Anterior cingulate cortex (tissue), 58 donors: ENCODE data around the gene CTBP1.

Experiments used
- DNase-seq, 58 donors: peaks; one replicate each; lab custom pipeline; 2025; lab: John Stamatoyannopoulos, UW

Gene CTBP1

GRCh38 chr4:1180663-1181062 is 68.3 kb downstream of the CTBP1 start:
- DNase-seq = no peak

- no peak for DNase-seq
Measured at GRCh38 chr4:1179976-1180375, 69.0 kb downstream of the CTBP1 start.

- DNase-seq = no peak
Measured at GRCh38 chr4:1179089-1179441, 69.9 kb downstream of the CTBP1 start.

DNA sequence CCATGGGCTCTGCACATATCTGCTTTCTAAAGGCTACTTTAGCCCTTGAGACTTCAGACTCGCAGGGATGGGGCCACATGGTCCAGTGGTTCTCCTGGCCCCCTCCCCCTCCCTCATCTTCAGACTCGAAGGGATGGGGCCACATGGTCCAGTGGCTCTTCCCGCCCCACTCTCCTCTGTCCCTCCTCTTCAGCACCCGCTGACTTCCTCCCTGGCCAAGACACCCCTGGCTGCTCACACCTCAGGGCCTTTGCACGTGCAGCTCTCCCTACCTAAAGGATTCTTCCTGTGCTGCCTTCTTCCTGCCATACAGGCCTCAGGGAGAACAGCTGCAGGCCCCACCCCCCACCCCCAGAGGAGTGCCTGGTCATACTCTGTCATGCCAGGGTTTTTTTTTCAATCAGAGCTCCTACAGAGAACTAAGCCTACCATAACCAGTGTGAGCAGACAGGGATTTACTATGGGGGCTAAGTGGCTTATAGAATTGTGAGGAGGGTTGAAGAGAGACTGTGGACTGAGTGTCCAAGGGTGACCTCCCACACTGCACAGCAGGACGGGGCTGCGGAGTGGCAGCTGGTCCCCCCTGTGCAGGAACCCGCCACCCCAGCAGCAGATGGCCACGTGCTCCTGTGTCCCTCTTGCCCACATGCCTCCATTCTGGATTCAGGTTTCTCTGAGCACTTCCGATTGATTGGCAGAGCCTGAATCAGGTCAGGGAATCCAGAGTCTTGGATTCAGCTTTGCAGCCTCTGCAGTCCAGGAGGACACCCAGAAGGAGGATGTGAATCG is 70.4 kb downstream of the CTBP1 start:
- DNase-seq = no peak

GRCh38 chr4:1177274-1178141 is 71.4 kb downstream of the CTBP1 start:
- peak in 7 of 58 donors; percentile 19 to 52 (median 43) for DNase-seq

- no peak for DNase-seq
Measured at GRCh38 chr4:1176398-1177273, 72.3 kb downstream of the CTBP1 start.

GRCh38 chr4:1175635-1176229 is 73.2 kb downstream of the CTBP1 start:
- DNase-seq = no peak

- DNase-seq = peak in 1 of 58 donors; percentile 18
Measured at GRCh38 chr4:1174941-1175634, 73.8 kb downstream of the CTBP1 start.

DNA sequence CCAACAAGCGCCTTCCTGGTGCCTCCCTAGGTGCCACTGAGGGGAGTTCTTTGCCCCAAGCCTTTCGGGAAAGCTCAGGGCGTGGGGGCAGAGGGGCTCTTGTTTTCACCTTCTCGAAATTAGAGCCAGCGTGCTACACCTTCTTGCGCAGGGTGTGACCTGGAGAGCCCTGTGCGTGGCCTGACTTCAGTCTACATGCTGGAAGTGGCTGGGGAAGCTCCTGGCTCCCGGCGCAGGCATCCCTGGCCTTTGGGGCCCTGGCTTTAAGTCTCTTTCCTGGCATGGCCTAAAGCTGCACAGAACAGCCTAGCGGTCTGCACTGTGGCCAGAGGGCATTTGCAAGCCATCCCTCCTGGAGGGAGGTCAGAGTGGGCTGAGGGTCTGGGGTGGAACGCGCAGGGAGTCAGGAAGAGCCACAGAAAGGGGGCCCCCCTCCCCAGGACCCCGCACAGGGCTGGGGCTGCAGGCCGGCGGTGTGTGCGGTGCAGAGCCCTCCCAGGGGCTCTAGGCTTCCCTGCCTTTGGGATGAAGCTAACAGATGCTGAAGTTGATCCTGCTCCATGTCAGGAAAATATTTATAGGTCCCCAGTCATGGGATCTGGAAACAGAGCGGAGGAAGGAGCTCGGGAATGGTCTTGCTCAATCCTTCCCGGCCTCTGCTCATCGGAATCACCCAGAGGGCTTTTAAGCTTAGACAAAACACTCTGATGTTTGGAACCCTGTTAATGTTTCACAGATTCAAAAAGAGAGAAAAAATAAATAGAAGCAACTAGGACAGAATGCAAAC is 75.8 kb downstream of the CTBP1 start:
- no peak for DNase-seq

GRCh38 chr4:1172228-1172851 is 76.6 kb downstream of the CTBP1 start, which contains the start of gene SPON2:
Gene SPON2, minus strand, starts transcription at chr4:1172583.
- no peak for DNase-seq

DNA sequence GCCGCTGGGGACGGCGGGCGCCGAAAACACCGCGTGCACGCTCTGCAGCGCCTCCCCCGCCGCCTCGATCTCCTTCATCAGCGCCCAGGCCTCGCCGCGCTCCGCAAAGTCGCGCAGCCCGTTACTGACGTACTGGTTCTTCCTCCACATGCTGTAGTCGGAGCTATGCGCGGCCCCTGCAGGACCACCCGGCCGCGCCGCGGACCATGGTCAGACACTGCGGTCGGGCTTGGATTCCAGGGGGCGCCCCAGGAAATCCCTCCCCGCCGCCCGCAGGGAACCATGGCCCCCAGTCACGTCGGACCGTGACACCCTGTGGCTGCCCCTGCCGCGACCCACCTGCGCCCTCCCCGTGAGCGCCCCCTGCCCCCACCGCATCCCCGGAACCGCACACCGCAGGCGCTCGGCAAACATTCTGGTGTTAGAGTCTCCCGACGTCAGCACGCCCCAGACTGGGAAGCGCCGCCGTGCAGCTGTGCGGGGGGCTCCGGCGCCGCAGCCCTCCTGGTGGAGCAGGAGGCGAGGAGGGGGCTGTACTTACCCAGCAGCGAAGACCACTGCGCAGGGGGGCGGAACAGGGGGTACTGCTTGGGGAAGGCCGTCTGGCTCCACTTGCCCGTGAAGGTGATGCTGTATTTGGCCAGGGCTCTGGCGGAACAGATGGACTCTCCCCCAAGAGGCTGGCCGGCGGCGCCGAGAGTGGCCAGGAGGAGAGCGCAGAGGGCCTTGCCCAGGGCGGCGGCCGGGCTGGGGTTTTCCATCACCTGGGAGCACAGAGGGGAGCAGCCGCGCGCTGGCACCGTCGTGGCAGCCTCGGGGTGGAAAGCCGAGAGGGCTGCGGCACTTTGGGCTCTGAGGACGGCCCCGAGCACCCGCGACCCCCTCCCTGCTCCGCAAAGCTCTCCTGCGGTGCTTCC is 77.4 kb downstream of the CTBP1 start:
- DNase-seq = peak in 1 of 58 donors; percentile 22

DNA sequence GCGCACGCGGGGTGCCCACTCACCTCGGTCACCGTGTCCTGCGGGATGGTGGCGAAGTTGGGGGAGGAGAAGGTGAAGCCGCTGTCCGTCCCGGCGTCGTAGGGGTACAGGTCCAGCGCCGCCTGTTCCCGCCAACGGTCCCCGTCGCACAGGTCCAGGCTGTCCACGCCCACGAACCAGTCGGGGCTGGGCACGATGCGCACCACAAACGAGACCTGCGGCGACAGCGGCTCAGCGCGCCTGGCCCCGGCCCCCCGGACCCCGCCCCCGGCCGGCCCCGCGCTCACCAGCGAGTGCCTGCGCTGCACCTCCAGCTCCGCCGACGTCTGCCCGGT is 78.0 kb downstream of the CTBP1 start:
- DNase-seq = no peak

DNA sequence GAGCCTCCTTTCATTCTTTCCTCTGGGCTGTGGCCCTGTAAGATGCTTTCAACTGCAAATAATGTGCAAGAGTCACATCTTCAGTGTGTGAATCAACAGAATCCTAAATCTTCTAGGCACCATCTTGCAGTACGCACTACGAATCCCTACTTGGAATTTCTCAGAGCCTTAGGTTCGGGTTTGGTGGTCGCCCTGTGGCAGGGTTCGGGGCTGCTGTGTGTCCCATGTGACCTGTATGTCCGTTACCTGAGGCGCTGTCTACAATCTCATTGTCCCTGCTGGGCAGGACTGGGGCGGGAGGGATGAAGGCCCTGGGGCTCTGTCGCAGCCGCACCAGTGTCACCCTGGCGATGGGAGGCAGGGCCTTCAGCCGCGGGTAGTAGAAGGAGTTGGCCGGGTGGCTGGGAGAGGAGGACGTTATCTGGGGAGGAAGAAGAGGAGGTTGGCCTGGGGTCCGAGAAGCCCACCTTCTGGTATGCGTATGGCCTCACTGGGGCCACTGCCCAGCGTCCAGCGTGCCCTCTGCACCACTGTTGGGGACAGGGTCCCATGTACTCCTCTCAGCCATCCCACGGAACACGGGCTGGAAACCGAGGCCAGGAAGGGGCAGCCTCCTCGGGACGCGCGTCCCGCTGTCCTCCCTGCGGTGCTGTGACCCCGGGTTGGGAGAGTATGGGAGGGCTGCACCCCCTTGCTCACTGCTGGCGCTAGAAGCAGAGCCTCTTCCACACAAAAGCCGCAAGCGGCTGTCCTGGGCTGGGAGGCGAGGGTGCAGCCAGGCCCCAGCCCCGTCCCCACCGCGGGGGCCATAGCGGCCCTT is 78.6 kb downstream of the CTBP1 start:
- DNase-seq = no peak

DNA sequence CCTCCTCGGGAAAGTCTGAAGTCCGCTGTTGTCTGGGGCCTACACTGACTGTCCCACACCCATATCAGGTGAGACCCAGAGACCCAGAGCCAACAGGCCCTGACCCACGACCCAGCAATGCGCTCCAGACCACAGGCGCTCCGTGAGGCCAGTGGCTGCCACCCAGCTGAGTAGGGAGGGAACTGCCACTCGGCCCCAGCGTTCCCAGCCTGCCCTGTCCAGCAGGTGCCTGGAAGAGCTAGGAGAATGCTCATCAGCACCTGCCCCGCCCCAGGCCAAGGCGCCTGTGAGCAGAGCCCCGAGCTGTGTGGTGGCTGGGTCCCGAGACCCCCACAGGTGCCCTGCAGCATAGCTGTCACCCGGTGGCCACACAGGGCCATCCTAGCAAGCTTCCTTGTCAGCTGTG is 79.2 kb downstream of the CTBP1 start:
- no peak for DNase-seq

DNA sequence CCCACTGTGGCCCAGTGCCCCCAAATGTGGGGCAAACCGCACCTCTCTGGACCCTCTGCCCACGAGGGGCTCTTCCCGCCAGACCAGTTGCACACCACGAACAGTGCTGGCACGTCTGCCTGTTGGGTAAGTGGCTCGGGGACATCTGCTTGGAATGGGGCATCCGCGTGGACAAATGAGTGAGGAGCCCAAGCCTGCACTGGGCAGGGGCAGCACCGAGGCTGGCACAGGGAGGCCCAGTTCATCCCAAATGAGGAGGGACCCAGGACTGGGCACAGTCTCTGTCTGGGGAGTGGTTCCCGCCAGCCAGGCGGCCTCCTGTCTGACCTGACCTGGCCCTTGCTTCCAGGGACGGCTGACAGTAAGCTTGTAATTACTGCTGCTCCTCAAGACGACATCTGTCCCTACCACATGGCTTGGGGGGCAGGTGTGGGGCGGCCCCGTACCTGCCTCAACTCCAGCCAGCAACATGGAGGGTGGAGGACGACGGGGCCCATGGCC is 79.7 kb downstream of the CTBP1 start:
- DNase-seq = no peak
